ENCODE data around the gene IRF2BP1.

DNA sequence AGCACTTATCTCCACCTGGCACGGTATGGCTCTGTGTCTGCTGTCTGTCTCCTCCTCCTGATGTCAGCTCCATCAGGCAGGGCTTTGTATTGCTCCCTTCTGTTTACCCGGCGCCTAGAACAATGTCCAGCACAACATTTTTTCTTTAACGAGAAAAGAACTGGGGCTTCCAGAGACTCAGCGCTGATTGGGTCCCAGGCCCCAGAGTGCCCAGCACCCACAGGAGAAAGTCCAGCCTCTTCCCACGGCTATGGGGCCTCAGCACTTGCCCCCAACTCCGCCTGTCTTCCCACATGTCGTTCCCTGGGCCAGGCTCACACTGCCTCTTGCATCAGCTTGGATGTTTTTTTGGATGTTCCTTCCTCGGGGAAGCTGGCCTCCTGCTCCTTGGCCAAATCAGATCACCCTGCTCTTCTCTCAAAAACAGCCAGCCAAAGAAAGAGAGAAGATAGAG is 9.6 kb upstream of the IRF2BP1 start:
- TF ChIP-seq CTCF (IDR thresholded peaks at IDR 0.05) (no peak), POLR2A (IDR thresholded peaks at IDR 0.05) (no peak)
